ENCODE results near the gene NTNG2.

NTNG2 gene

DNA sequence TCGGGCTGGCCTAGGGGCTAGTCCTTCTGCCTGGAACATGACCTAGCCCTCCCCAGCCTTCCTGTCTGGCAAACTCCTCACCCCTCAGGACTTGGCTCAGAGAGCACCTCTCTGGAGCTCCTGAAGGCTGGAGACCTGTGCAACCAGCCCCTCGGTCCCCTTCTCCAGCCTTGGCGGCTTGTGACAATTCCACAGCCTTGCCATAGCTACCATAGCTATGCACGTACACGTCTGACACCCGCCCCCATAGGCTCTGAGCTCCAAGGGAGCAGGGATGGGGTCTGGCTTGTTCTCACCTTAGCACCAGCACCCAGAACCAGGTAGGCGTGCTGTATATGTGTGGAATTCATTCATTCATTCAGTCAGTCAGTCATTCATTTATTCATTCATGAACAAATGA lies 49.7 kb downstream of the NTNG2 start:
- Histone ChIP-seq H3K4me3 (replicated peaks; ENCODE audit: low read depth, low read length) (no peak overlapping the region), H3K36me3 (ENCODE audit: control insufficient read depth, insufficient read depth, low read length) (no peaks in the 10 kb centered on the region), H3K27me3 (replicated peaks; ENCODE audit: control insufficient read depth, insufficient read depth, low read length) (peaks cover 2% of the 10 kb centered on the region)
- no peak for DNase-seq (ENCODE audit: extremely low read depth, insufficient read length)
- TF ChIP-seq, protein P1, sequence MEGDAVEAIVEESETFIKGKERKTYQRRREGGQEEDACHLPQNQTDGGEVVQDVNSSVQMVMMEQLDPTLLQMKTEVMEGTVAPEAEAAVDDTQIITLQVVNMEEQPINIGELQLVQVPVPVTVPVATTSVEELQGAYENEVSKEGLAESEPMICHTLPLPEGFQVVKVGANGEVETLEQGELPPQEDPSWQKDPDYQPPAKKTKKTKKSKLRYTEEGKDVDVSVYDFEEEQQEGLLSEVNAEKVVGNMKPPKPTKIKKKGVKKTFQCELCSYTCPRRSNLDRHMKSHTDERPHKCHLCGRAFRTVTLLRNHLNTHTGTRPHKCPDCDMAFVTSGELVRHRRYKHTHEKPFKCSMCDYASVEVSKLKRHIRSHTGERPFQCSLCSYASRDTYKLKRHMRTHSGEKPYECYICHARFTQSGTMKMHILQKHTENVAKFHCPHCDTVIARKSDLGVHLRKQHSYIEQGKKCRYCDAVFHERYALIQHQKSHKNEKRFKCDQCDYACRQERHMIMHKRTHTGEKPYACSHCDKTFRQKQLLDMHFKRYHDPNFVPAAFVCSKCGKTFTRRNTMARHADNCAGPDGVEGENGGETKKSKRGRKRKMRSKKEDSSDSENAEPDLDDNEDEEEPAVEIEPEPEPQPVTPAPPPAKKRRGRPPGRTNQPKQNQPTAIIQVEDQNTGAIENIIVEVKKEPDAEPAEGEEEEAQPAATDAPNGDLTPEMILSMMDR (IDR thresholded peaks at IDR 0.05; ENCODE audit: insufficient read depth, low read length, poor library complexity, severe bottlenecking) = no peak

DNA sequence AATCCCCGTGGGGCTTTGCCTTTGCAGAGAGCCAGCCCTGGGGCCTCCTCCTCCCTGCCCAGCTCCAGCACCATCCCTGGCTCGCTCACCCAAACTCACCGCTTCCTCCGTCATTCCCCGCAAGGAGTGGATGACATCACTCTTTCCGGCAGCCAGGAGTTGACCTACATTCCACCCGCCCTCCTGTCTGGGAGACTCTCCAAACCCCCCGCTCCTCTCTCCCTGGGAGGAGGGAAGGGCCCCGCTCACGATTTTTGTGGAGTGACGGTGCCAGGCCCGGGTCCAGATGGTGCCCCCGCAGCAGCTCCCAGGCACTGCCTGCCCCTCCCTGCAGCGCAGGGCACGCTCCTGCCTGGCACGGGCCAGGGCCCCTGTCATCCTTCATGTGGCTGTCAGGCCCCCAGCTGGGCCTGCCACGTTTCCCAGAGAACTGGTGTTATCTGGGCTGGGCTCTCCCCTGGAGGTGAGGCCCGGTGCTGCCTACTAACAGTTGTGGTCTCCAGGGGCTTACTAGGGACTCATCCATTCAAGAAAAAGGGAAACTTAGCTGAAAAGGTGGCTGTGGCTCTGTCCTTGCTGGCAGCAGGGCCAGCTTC lies 52.3 kb downstream of the NTNG2 start:
- Histone ChIP-seq H3K27me3 (replicated peaks; ENCODE audit: control insufficient read depth, insufficient read depth, low read length) (peaks cover 2% of the 10 kb centered on the region), H3K36me3 (ENCODE audit: control insufficient read depth, insufficient read depth, low read length) (no peaks in the 10 kb centered on the region), H3K4me3 (replicated peaks; ENCODE audit: low read depth, low read length) (no peak overlapping the region)
- TF ChIP-seq, protein P1 (IDR thresholded peaks at IDR 0.05; ENCODE audit: insufficient read depth, low read length, poor library complexity, severe bottlenecking) = no peak
- DNase-seq (ENCODE audit: extremely low read depth, insufficient read length) = no peak

DNA sequence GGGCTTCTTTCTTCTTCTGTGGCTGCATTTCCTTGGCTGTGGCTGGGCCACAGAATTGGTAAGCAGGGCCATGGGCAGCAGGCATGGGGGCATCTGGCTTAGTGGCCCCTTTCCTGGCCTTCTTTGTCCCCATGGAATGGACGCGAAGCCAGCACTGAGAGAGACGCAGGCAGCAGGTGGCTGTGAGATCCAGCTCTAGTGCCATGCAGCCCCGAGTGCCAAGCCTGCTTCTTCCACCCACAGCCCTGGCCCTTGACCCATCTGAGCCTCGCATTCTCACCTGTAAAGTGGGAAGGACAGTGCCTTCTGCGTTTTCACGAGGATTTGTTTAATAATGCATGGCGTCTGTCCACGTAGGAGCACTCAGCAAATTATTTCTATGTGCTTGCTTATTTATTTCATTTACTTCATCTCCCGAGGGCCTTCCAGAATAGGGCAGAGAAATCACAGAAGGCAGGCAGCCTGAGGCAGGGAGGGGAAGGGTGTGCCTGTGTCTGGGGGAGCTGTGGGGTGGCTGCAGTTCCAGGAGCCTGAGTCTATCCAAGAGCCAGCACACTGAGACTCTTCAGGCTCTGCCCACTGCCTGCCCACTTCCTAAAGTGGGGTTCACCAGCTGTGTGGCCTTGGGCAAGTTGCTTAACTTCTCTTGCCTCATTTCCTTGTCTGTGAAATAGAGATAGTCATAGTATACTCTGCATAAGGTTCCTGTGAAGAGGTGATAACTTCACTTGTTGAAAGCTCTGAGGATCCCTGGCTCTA lies 55.2 kb downstream of the NTNG2 start:
- peaks cover 2% of the 10 kb centered on the region for H3K27me3 ChIP-seq (replicated peaks; ENCODE audit: control insufficient read depth, insufficient read depth, low read length)
- no peak overlapping the region for H3K4me3 ChIP-seq (replicated peaks; ENCODE audit: low read depth, low read length)
- TF ChIP-seq, protein P1 (IDR thresholded peaks at IDR 0.05; ENCODE audit: insufficient read depth, low read length, poor library complexity, severe bottlenecking) = no peak
- no peak for DNase-seq (ENCODE audit: extremely low read depth, insufficient read length)
- H3K36me3 ChIP-seq (ENCODE audit: control insufficient read depth, insufficient read depth, low read length) = no peaks in the 10 kb centered on the region

DNA sequence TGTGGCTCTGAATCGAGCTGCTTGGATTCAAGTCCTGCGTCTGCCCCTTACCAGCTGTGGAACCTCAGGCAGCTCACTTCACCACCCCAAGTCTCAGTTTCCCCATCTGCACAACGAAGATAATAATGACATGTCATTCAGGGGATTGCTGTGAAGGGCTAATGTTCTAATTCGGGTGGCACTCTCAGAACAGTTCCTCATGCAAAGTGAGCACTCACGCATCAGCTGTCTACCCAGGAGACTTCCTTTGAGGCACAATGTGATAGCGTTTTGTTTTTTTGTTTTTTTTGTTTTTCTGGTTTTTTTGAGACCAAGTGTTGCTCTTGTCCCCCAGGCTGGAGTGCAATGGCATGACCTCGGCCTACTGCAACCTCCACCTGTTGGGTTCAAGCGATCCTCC lies 56.4 kb downstream of the NTNG2 start:
- Histone ChIP-seq H3K4me3 (replicated peaks; ENCODE audit: low read depth, low read length) (no peak overlapping the region), H3K36me3 (ENCODE audit: control insufficient read depth, insufficient read depth, low read length) (no peaks in the 10 kb centered on the region), H3K27me3 (replicated peaks; ENCODE audit: control insufficient read depth, insufficient read depth, low read length) (peaks cover 2% of the 10 kb centered on the region)
- TF ChIP-seq, protein P1 (IDR thresholded peaks at IDR 0.05; ENCODE audit: insufficient read depth, low read length, poor library complexity, severe bottlenecking) = no peak
- DNase-seq (ENCODE audit: extremely low read depth, insufficient read length) = no peak

DNA sequence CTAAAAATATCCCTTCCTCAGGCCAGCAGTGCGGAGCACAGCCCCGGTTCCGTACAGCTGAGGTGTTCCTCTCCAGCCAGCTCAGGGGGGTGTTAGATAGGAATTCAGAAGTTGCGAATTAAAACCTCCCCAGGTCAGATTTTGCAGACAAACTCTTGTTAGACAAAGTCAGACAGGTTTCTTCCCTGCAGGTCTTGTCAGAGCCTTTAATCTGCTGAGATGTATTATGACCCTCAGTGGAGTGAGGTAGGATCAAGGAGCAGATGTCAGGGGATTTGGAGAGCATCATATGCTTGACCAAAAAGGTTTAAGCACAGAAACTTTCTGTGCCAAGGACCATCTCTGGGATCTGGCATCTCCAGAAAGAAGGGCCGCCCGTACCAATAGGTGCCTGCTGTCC lies 60.1 kb downstream of the NTNG2 start:
- DNase-seq (ENCODE audit: extremely low read depth, insufficient read length) = no peak
- H3K4me3 ChIP-seq (replicated peaks; ENCODE audit: low read depth, low read length) = no peak overlapping the region
- H3K36me3 ChIP-seq (ENCODE audit: control insufficient read depth, insufficient read depth, low read length) = no peaks in the 10 kb centered on the region
- H3K27me3 ChIP-seq (replicated peaks; ENCODE audit: control insufficient read depth, insufficient read depth, low read length) = no peaks in the 10 kb centered on the region; the same call in none of the 2 replicates
- TF ChIP-seq, protein P1 (IDR thresholded peaks at IDR 0.05; ENCODE audit: insufficient read depth, low read length, poor library complexity, severe bottlenecking) = no peak

Measured in GM06990 (cell line).